22Rv1 (cell line): ENCODE results near the gene USP5.

Source experiments
- ZFX ChIP-seq: fragments of 450-650 bp; IDR thresholded peaks from 2 replicates; pipeline ENCODE4 v1.6.1; 2017; ENCODE audit warnings: antibody characterized with exemption, borderline replicate concordance
- TF ChIP-seq, protein P1 (sequence below): fragments of 450-650 bp; IDR thresholded peaks from 2 replicates; pipeline ENCODE4 v1.5.1; 2017; ENCODE audit warnings: mild to moderate bottlenecking

DNA sequence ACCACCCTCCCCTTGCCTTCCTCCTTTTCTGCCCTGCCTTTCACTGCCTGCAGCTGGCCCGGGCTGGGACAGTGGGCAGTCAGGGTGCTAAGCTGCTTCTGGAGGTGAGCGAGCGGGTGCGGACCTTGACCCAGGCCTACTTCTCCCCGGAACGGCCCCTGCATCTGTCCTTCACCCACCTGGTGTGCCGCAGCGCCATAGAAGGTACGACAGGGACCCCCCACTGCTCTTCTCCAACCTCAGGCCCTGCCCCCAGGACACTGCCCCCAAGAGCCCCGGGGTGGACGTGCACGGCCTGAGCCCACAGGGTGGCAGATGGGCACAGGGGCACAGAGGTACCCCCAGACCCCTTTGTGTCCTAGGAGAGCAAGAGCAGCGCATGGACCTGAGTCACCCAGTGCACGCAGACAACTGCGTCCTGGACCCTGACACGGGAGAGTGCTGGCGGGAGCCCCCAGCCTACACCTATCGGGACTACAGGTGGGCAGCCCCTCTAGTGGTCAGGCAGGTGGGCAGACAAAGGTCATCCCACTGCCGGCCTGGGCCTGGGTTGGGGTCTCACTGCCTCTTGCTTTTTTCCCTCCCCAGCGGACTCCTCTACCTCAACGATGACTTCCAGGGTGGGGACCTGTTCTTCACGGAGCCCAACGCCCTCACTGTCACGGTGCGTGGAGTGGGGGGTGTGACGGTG, 14.4 kb upstream of the USP5 start:
- TF ChIP-seq, protein P1, sequence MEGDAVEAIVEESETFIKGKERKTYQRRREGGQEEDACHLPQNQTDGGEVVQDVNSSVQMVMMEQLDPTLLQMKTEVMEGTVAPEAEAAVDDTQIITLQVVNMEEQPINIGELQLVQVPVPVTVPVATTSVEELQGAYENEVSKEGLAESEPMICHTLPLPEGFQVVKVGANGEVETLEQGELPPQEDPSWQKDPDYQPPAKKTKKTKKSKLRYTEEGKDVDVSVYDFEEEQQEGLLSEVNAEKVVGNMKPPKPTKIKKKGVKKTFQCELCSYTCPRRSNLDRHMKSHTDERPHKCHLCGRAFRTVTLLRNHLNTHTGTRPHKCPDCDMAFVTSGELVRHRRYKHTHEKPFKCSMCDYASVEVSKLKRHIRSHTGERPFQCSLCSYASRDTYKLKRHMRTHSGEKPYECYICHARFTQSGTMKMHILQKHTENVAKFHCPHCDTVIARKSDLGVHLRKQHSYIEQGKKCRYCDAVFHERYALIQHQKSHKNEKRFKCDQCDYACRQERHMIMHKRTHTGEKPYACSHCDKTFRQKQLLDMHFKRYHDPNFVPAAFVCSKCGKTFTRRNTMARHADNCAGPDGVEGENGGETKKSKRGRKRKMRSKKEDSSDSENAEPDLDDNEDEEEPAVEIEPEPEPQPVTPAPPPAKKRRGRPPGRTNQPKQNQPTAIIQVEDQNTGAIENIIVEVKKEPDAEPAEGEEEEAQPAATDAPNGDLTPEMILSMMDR: no peak
- no peak for TF ChIP-seq ZFX
